ENCODE results near the gene TOB1. TPM values are rescaled to one million over a fixed set of nuclear protein-coding genes. Genes with fewer than 3 reads are reported as not detected.

The TOB1 gene
- total RNA-seq, 2 donors from 2014 or later = 116 to 169 TPM

DNA sequence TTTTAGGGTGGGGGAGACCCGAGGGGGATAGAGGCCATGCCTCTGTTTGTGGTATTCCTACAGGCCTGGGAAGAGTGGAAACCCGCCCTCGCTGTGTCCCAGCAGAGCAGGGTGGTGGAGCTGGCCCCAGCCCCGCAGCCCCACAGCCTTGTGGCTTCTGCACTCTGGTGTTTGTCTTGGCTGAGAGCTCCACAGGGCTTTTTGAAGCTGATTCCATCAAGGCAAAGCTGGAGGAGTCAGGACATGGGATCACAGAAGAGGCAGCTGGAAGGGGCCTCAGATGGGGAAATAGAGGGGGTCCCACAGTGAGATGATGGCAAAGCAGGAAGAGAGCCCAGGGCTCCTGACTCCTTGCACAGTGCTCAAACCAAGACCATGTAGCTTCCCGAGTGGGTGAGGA, 35.8 kb downstream of the TOB1 start:
- DNase-seq = no peak
- intact Hi-C loops (cut with DNase I) = no loop called here

DNA sequence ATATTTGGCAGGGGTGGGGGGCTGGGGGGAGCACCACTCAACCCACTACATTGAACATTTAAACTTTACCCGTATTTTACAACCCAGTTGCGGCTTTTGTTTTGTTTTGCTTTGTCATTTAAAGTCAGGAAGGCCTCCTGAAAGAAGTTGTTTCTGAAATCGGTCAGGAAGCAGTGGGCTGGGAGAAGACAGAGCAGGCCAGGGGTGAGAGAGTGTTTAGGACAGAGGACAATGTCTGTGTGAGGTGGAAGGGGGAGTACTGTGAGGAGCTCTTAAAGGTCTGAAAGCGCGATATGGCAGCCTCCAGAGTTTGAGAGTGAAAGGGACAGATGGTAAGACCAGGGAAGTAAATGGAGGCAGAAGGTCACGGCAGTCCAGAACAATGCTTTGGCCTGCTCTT, 36.8 kb downstream of the TOB1 start:
- Histone ChIP-seq H3K27ac (no peak overlapping the region), H3K9ac (ENCODE audit: low read depth in 2 of 2, low read length in 2 of 2) (no peak overlapping the region), H3K36me3 (no peaks in the 10 kb centered on the region), H3K27me3 (no peaks in the 10 kb centered on the region), H3K4me3 (no peak overlapping the region), H3K9me3 (no peaks in the 10 kb centered on the region), H3K4me1 (no peaks in the 10 kb centered on the region)
- intact Hi-C loops (cut with DNase I) = no loop called here
- TF ChIP-seq, protein P1, sequence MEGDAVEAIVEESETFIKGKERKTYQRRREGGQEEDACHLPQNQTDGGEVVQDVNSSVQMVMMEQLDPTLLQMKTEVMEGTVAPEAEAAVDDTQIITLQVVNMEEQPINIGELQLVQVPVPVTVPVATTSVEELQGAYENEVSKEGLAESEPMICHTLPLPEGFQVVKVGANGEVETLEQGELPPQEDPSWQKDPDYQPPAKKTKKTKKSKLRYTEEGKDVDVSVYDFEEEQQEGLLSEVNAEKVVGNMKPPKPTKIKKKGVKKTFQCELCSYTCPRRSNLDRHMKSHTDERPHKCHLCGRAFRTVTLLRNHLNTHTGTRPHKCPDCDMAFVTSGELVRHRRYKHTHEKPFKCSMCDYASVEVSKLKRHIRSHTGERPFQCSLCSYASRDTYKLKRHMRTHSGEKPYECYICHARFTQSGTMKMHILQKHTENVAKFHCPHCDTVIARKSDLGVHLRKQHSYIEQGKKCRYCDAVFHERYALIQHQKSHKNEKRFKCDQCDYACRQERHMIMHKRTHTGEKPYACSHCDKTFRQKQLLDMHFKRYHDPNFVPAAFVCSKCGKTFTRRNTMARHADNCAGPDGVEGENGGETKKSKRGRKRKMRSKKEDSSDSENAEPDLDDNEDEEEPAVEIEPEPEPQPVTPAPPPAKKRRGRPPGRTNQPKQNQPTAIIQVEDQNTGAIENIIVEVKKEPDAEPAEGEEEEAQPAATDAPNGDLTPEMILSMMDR (IDR thresholded peaks at IDR 0.05) = no peak
- no peak for DNase-seq

More for the DNA sequence above, 35.8 kb downstream of the TOB1 start:
- H3K4me1 ChIP-seq = no peaks in the 10 kb centered on the region
- H3K27ac ChIP-seq = no peak overlapping the region
- H3K9me3 ChIP-seq = no peaks in the 10 kb centered on the region
- no peak overlapping the region for H3K9ac ChIP-seq (ENCODE audit: low read depth in 2 of 2, low read length in 2 of 2)
- no peak overlapping the region for H3K4me3 ChIP-seq
- H3K27me3 ChIP-seq = no peaks in the 10 kb centered on the region
- TF ChIP-seq, protein P1 (IDR thresholded peaks at IDR 0.05) = no peak
- H3K36me3 ChIP-seq = no peaks in the 10 kb centered on the region

DNA sequence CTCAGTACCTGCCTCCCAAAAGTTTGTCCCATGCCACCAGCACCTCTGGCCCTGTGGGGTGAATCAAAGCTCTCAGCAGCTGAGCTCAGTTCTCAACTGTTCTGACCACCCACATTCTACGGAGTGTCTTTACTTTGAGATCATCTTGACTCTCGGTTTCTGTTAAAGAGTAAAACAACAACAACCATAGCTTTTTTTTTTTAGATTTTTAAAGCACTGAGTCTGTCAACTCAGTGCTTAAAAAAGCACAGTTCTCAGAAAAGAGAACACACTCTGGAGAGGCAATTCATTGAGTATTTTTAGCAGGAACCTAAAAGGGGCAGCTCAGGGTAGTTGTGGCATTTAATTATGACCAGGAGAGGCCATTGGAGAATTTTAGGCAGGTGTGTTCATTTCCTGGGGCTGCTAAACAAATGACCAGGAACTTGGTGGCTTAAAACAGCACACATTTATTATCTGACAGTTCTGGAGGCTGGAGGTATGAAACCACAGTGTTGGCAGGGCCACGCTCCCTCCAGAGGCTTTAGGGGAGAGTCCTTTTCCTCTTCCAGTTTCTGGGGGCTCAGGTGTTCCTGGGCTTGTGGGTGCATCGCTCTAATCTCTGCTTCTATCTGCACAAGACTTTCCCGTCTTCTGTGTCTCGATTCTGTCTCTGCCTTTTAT, 37.5 kb downstream of the TOB1 start:
- intact Hi-C loops (cut with DNase I) = no loop called here
- TF ChIP-seq, protein P1 (IDR thresholded peaks at IDR 0.05) = no peak

DNA sequence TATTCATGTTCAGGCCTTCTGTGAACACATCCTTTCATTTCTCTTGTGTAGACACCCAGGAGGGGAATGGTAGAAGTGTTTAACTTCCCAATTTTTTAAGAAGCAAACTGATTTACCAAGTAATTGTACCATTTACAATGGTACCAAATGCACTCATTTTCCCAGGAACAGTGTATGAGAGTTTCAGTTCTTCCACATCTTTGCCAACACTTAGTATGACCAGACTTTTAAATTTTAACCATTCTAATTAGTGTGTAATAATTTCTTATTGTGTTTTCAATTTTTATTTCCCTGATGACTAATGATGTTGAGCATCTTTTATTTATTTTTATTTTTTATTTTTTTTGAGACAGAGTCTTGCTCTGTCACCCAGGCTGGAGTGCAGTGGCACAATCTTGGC, 41.0 kb downstream of the TOB1 start:
- no peak overlapping the region for H3K9ac ChIP-seq (ENCODE audit: low read depth in 2 of 2, low read length in 2 of 2)
- no peaks in the 10 kb centered on the region for H3K27me3 ChIP-seq
- H3K4me3 ChIP-seq = no peak overlapping the region
- H3K36me3 ChIP-seq = no peaks in the 10 kb centered on the region
- TF ChIP-seq, protein P1 (IDR thresholded peaks at IDR 0.05) = no peak
- H3K27ac ChIP-seq = no peak overlapping the region
- H3K4me1 ChIP-seq = no peaks in the 10 kb centered on the region
- no peak for DNase-seq
- intact Hi-C loops (cut with DNase I) = no loop called here
- H3K9me3 ChIP-seq = no peaks in the 10 kb centered on the region

More for the DNA sequence above, 37.5 kb downstream of the TOB1 start:
- no peaks in the 10 kb centered on the region for H3K4me1 ChIP-seq
- no peak overlapping the region for H3K9ac ChIP-seq (ENCODE audit: low read depth in 2 of 2, low read length in 2 of 2)
- no peak overlapping the region for H3K27ac ChIP-seq
- no peaks in the 10 kb centered on the region for H3K36me3 ChIP-seq
- no peaks in the 10 kb centered on the region for H3K27me3 ChIP-seq
- DNase-seq = no peak
- H3K4me3 ChIP-seq = no peak overlapping the region
- H3K9me3 ChIP-seq = no peaks in the 10 kb centered on the region

DNA sequence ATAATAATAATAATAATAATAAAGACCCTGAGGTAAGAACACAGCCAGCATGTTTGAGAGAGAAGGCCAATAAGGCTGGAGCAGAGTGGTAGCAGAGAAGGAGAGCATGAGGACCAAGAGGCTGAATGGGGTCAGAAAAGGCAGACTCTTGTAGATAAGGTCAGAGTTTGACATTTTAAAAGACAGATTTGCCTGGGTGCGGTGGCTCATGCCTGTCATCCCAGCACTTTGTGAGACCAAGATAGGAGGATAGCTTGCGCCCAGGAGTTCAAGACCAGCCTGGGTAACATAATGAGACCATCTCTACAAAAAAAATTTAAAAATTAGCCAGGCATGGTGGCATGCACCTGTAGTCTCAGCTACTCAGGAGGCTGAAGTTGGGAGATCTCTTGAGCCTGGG, 41.7 kb downstream of the TOB1 start:
- H3K4me3 ChIP-seq = no peak overlapping the region

More for the DNA sequence above, 41.7 kb downstream of the TOB1 start:
- H3K9ac ChIP-seq (ENCODE audit: low read depth in 2 of 2, low read length in 2 of 2) = no peak overlapping the region
- DNase-seq = no peak
- intact Hi-C loops (cut with DNase I) = no loop called here
- H3K27ac ChIP-seq = no peak overlapping the region
- no peaks in the 10 kb centered on the region for H3K36me3 ChIP-seq
- H3K9me3 ChIP-seq = no peaks in the 10 kb centered on the region
- H3K27me3 ChIP-seq = no peaks in the 10 kb centered on the region
- TF ChIP-seq, protein P1 (IDR thresholded peaks at IDR 0.05) = no peak
- no peaks in the 10 kb centered on the region for H3K4me1 ChIP-seq
